NCI-H2171 (cell line): ENCODE results near the gene SAP30L.

Experiments used
- DNase-seq: peaks from one replicate; lab custom pipeline; 2025; lab: John Stamatoyannopoulos, UW

The SAP30L gene

DNA sequence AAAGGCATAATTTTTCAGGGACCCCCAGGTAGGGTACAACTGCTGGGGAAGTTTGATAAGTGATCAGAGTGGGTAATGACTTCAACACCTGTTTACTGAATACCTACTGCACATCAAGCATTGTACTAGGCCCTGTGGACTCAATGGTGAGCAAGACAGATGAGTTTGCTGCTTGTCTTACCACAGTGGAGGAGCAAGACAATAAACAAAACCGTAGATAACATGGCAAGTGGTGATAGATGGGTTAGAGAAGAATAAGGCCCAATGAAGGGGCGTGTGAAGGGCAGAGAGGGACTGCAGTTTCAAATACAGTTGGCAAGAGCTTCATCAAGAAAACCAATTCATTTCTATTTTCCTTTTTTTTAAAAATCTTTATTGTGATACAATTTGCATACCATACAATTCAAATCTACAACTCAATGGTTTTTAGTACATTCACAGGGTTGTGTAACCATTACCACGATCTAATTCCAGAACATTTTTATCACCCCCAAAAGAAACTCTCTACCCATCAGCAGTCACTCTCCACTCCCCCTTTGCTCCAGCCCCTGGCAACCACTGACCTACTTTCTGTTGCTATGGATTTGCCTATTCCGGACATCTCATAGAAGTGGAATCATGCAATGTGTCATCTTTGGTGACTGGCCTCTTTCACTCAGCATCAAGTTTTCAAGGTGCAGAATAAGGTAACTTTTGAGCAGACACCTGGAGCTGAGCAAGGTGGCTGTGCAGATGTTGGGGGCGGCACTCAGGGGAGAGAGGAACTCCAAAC, 64.2 kb downstream of the SAP30L start:
- no peak for DNase-seq
